Measurements from ENCODE around the gene TRPV2. TPM values are rescaled to one million over a fixed set of nuclear protein-coding genes. Genes with fewer than 3 reads are reported as not detected.

Gene TRPV2
- total RNA-seq, 1 experiment from 2014 or later: 1.0 TPM

DNA sequence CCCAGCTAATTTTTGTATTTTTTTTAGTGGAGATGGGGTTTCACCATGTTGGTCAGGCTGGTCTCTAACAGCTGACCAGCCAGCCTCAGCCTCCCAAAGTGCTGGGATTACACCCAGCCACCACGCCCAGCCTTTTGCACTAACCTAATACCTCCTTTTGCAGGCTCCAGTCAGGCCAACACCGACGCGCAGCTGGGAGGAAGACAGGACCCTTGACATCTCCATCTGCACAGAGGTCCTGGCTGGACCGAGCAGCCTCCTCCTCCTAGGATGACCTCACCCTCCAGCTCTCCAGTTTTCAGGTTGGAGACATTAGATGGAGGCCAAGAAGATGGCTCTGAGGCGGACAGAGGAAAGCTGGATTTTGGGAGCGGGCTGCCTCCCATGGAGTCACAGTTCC lies 2.0 kb downstream of the TRPV2 start:
- no peak overlapping the region for H2BK12ac ChIP-seq (ENCODE audit: insufficient read length, low read depth, low read length)
- H3K23me2 ChIP-seq (ENCODE audit: insufficient read length, low read depth, low read length, poor library complexity, severe bottlenecking): no peaks in the 10 kb centered on the region
- no peaks in the 10 kb centered on the region for H3K27me3 ChIP-seq (ENCODE audit: insufficient read depth, low read length)
- no peaks in the 10 kb centered on the region for H3K79me1 ChIP-seq (ENCODE audit: insufficient read depth, low read depth, low read length, poor library complexity, severe bottlenecking)
- peaks cover 12 to 27% of the 10 kb centered on the region in 2 experiments; a peak in 3 of 4 replicates for H3K4me1 Mint-ChIP-seq
- DNase-seq: no peak
- no peak overlapping the region for H3K4me3 Mint-ChIP-seq
- H2BK15ac ChIP-seq (ENCODE audit: low read depth, low read length): no peak overlapping the region
- H2AK5ac ChIP-seq (ENCODE audit: insufficient read length, low read length): no peak overlapping the region
- no peak overlapping the region for H3K4me2 ChIP-seq (ENCODE audit: insufficient read depth, insufficient read length, low read length)
- H3K9ac ChIP-seq (ENCODE audit: extremely low read depth, insufficient read length, low read length): no peak overlapping the region
- no peak overlapping the region for H3K23ac ChIP-seq (ENCODE audit: insufficient read length, low read depth, low read length)
- H3K9me3 ChIP-seq (ENCODE audit: control insufficient read depth, low read depth, low read length): no peaks in the 10 kb centered on the region
- WGBS (ENCODE audit: extremely low coverage, insufficient read length, low lambda C conversion rate): no CpG with 5 or more reads among the region's 7 CpGs
- no peak overlapping the region for H3K56ac ChIP-seq (ENCODE audit: insufficient read length, low read depth, low read length)
- no peak overlapping the region for H3K27ac Mint-ChIP-seq
- peaks cover 3% of the 10 kb centered on the region for H3K27me3 Mint-ChIP-seq (ENCODE audit: low read depth)
- no peaks in the 10 kb centered on the region for H3K79me2 ChIP-seq (ENCODE audit: insufficient read depth, low read length)
- no peak overlapping the region for H2BK20ac ChIP-seq (ENCODE audit: low read depth, low read length, poor library complexity, severe bottlenecking)
- TF ChIP-seq, protein P1, sequence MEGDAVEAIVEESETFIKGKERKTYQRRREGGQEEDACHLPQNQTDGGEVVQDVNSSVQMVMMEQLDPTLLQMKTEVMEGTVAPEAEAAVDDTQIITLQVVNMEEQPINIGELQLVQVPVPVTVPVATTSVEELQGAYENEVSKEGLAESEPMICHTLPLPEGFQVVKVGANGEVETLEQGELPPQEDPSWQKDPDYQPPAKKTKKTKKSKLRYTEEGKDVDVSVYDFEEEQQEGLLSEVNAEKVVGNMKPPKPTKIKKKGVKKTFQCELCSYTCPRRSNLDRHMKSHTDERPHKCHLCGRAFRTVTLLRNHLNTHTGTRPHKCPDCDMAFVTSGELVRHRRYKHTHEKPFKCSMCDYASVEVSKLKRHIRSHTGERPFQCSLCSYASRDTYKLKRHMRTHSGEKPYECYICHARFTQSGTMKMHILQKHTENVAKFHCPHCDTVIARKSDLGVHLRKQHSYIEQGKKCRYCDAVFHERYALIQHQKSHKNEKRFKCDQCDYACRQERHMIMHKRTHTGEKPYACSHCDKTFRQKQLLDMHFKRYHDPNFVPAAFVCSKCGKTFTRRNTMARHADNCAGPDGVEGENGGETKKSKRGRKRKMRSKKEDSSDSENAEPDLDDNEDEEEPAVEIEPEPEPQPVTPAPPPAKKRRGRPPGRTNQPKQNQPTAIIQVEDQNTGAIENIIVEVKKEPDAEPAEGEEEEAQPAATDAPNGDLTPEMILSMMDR (conservative IDR thresholded peaks at IDR 0.05): no peak
- H3K4me1 ChIP-seq (ENCODE audit: insufficient read depth, low read length): no peaks in the 10 kb centered on the region; the same call in 1 of the 2 replicates
- H3T11ph ChIP-seq (ENCODE audit: low read length): no peak overlapping the region
- no peak overlapping the region for H3K27ac ChIP-seq (ENCODE audit: insufficient read length, low read depth, low read length)
- no peak overlapping the region for H2BK120ac ChIP-seq (ENCODE audit: low read depth, low read length, poor library complexity, severe bottlenecking)
- H2AFZ ChIP-seq (ENCODE audit: low read length): no peak overlapping the region
- no peak overlapping the region for H2BK5ac ChIP-seq (ENCODE audit: insufficient read length, low read length)
- H3K14ac ChIP-seq (ENCODE audit: insufficient read depth, low read length): no peak overlapping the region
- no peak overlapping the region for H3K4ac ChIP-seq (ENCODE audit: low read depth, low read length)
- H4K5ac ChIP-seq (ENCODE audit: insufficient read length, low read depth, low read length): no peak overlapping the region
- no peaks in the 10 kb centered on the region for H4K20me1 ChIP-seq (ENCODE audit: control insufficient read depth, insufficient read depth, insufficient read length)
- no peak overlapping the region for H3K18ac ChIP-seq (ENCODE audit: insufficient read length, low read depth, low read length)
- H4K91ac ChIP-seq (ENCODE audit: insufficient read length, low read depth, low read length): no peak overlapping the region
- no peaks in the 10 kb centered on the region for H3K9me3 Mint-ChIP-seq
- H4K8ac ChIP-seq (replicated peaks; ENCODE audit: insufficient read length, low read depth, low read length): no peak overlapping the region
- no peaks in the 10 kb centered on the region for H3K36me3 Mint-ChIP-seq (ENCODE audit: insufficient read depth in 1 of 3, low read depth in 3 of 3)
